Left hindlimb (tissue), 1 donor: ENCODE measurements around the gene EMP2.

Experiments used
- DNase-seq: peaks from one replicate; pipeline ENCODE4 v3.0.0-alpha.2; 2018

The EMP2 gene

GRCh38 chr16:10609402-10609774 lies 29.0 kb upstream of the EMP2 start:
- no peak for DNase-seq

GRCh38 chr16:10608687-10609401 lies 28.4 kb upstream of the EMP2 start:
- peak; percentile 85 for DNase-seq

DNA sequence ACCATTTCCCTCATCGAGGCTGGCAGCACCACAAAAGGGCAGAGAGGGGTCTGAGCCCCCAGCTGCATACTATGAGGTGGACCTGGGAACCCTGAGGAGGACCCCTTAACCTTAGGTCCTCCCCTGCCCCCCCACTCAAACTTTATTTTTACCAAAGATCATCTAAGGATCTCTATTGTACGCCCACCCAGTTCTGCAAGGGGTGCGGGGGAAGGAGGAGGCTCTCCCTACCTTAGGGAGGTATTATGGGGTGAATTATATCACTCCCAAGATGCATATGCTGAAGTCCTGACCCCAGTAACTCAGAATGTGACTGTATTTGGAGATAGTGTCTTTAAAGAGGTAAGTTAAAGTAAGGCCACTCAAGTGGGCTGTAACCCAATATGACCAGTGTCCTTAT lies 26.8 kb upstream of the EMP2 start:
- DNase-seq, result no peak

DNA sequence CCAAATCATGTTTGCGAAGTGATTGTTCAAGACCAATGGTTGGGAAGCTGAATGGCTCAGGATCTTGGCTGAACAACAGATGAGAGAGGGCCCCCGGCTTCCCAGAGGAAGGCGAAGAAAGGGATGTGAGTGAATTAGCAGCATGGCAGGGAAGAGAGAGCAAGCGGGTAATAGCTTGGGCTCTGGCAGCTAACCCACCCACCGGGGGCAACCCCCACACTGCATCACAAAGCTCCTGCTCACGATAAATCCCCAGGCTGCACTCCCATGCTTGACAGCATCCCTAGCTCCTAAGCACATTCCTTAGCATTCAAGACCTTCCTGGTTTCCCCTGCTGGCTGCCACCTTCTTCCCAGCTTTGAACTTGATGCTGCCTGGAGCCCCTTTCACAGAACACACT lies 26.2 kb upstream of the EMP2 start:
- no peak for DNase-seq

DNA sequence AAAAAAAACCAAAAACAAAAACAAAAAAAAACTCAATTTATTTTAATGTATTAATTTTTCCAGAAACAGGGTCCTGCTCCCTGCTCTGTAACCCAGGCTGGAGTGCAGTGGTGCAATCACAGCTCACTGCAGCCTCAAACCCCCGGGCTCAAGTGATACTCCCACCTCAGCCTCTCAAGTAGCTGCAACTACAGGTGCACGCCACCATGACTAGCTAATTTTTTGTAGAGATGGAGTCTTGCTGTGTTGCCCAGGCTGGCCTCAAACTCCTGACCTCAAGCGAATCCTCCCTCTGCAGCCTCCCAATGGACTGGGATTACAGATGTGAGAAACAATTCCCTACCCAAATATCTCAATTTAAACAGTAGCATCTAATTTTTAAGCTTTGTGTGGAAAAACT lies 25.2 kb upstream of the EMP2 start:
- no peak for DNase-seq

DNA sequence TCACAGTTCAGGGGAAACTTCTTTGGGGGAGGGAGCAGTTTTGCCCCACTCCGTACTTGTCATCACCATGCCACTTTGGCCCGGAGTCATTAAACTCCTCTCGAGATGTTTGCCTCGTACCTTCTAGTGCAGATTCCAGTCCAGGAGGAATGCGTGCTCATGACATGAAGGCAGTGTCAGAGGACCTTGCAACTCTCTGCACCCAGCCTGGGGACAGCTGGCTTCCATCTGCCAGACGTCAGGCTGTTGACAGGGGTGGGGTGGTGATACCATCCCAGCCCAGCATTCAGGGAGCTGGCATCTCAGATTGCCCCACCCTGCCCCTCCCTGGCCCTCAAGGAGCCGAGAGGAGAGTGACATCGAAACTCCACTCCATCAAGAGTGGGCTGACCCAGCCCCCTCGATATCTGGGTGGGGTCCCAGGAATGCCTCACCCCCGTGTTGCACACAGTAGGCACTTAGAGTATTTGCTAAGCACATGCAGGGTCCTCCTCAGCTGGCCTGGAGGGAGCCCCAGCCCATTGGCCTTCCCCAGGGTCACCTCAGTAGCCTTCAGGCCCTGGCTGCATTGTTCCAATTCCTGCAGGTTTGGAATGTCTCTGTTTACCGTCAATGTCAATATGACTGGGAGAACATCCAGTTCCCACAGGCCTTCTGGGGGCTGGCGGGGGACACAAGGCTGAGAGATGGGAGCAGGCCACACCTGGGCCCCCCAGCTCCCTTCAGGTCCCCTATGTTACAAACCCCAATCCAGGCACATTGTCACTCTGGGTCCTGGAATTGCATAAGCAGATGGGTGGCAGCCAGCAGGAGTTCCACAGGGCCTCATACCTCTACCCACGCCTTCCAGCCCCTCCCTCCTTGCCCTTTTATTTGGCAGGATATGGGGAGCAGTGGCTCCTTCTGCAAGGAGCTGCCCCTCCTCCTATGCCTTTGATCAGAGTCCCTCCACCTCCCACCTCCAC lies 21.3 kb upstream of the EMP2 start:
- DNase-seq, result no peak

DNA sequence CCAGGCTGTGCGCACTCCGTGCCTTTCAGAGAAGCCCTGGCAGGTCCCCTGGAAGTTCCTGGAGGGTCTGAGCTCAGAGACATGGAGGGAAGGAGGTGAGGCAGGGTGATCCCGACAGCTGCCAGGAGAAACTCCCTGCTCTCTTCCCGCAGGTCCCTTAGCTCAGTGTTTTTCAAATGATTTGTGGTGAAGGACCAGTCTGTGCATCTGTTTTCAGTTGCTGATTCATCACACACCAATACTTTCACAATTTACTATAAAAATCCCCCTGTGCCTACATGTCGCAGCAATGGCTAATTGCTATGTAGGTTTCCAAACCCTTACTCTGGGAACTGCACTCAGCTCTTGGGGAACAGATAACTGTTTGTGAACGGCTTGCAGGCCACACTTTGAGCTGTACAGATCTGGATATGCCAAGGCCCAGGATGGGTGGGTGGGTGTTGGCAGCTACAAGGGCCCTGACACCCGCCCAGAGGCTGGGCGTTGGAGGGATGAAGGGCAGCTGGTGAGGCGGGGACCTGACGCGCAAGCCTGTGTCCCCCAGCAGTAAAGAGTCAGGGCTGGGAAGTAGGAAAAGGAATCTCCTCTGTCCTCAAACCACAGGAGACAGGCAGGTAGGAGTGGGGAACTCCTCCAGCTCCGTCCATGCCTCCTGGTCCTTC lies 20.5 kb upstream of the EMP2 start:
- no peak for DNase-seq

DNA sequence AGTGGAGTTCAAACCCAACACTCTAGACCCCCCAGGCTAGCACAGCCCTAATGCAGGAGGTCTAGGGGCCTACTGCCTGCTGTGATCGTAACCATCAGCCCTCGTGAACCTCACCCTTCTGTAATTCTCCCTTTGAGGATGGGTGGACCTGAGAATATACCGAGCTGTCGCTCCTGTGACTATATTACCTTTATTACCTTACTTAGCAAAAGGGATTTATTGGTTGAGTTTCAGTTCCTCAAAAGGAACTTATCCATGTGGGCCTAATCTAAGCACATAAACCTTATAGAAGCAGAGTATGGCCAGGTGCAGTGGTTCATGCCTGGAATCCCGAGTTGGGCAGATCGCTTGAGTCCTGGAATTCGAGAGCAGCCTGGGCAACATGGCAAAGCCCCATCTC lies 19.2 kb upstream of the EMP2 start:
- no peak for DNase-seq

DNA sequence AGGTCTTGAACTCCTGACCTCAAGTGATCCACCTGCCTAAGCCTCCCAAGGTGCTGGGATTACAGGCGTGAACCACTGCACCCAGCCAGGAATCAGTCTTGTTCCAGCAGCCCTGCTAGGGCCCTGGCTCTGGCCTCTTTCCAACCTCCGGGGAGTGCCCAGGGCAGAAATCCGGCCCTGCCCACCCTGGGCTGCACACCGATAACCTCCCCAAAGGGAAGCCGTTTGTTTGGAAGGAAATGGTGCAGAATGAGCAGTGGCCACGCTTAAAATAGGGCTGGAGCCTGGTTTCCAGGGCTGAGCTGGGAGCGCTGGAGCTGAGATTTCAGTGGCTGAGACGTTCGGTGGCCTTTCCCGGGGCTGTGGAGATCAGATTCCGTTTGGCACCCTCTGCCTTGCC lies 17.8 kb upstream of the EMP2 start:
- DNase-seq, result no peak

GRCh38 chr16:10597187-10597601 lies 16.8 kb upstream of the EMP2 start:
- no peak for DNase-seq

GRCh38 chr16:10594312-10594950 lies 14.0 kb upstream of the EMP2 start:
- no peak for DNase-seq

DNA sequence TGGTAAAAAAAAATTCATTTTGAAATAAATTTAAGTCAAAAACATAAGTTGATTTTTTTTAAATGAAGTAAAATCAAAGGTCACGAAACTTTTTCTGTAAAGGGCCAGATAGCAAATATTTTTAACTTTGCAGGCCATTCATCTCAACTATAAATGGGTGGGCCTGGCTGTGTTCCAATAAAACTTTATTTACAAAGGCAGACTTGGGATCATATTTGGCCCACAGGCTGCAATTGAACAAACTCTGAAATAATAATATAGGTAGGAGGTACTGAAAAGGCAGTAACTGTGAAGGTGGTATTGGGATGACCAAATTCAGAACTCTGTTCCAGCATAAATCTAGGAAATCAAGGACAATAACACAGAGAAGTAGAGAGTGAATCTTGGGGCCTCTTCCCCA lies 12.2 kb upstream of the EMP2 start:
- no peak for DNase-seq

- DNase-seq, result no peak
These were observed 9.9 kb upstream of the EMP2 start for GRCh38 chr16:10590342-10590741.

GRCh38 chr16:10589109-10589508 lies 8.7 kb upstream of the EMP2 start:
- DNase-seq, result no peak

DNA sequence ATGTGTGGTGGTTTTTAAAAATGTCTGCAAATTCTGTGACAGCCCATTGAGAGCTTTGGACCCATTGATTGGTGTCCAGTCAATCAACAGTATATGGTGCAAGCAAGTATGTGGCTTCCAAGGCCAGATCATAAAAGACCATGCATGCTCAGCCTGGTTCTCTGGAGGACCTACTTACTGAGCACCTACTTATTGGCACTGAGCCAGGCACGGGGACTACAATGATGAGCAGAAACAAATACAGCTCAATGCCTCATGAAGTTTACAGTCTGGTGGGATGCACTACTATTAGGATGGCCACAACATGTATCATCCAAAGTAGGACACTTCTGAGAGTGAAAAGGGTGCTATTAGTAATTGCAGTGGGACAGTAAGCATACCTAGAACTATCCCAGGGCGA lies 7.2 kb upstream of the EMP2 start:
- no peak for DNase-seq

GRCh38 chr16:10584981-10585438 lies 4.6 kb upstream of the EMP2 start:
- DNase-seq, result no peak

DNA sequence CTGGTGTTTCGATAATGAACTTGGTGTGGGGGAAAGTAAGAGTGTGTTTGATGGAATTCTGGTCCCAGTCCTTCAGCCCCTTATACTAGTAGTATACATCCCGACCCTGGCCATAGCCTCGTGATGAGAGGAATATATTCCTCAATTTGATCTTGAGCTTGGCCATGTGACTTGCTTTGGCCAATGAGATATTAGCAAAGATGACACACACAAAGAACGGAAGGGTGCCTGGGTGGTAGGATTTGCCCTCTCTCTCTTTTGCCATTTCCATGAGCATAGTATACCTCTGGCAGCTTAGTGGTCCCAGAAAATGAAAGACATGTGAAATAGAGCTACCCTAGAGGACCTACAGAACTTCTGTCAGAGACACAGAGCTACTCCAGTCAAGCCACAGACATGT lies 2.9 kb upstream of the EMP2 start:
- DNase-seq, result no peak

DNA sequence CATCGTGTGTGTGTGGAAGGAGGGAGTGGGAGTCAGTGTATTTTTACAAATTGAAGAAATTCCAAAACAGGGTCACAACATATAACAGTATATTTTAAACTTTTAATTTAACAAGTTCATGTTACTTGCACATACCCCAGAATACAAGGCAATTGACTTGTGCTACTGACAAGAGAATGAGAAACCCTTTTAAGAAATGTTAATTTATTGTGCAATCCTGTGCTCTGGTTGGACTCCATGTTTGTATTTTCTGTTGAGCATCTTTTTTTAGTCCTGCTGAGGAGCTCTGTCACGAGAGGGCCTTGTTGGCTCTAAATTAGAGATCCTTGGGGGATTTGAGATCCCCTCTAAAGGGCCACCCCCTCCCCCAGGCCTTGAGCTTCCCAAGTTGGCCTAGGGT lies 1.1 kb upstream of the EMP2 start:
- DNase-seq, result no peak

DNA sequence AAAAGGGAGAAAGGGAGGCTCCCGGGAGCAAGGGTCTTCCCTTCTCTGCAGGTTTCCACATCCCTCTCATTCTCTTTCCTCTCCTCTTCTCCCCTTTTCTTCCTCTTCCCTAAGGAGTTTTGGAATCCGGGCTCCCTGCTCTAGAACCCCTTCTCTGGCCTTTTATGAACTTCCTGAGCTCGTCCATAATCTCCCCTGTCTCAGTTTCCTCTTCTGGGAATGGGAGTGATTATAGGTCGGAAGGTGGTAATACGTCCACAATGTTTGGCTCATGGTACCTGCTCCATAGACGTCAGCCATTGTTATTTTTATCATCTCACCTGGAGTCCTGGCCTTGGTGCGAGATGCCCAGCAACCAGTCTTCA lies 467 bp upstream of the EMP2 start:
- no peak for DNase-seq

DNA sequence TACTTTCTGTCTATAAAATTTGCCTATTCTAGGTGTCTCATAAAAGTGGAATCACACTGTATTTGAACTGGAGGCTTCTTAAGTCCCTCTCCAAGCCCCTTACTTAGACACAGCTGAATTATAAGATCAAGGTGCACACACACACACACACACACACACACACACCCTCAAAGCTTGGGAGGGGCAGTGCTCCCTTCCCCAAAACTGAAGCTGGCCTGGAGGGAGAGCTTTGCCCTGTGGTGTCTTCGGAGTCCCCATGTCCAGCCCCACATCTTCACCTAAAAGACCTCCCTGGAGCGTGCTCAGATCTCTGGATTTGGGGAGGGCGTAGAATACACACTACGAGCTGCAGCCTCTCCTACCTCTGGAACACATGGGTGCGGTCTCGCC lies 828 bp downstream of the EMP2 start:
- DNase-seq, result no peak

DNA sequence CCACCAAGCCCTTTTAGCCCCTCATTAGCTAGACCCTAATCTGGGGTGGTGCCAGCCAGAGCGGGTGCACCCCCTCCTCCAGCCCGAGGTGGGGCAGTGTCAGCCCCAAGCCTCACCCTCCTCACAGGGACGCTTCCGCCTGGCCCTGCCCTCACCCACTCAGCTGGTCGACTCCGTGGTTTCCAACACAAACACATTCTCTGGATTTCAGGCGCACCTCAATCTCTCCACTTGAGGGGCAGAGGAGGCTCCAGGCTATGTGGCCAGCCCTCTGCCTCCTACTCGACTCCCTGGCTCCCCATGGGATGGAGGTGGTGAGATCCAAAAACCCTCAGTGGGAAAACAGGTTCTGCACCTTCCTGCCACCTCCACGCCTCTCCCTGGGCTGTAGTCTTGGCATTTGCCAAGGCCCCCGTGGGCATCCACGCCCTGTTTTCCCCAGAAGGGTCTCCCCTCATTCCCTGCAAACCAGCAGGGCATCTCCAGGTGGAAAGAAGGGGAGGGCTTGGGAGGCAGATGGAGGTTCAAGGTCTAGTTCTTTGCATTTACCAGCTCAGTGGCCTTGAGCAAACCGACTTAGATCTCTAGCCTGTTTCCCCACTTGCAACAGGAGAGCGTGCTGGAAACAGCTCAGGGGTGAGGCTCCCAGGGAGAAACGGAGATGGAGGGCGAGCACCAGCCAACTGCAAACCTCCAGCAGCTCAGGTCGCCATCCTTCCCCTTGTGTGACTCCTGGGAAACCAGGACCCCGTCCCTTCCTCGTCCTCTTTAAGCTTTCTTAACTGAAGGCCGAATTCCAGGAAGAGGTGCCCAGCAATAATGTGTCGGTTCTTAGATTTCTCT lies 1.7 kb downstream of the EMP2 start:
- peak; percentile 53 for DNase-seq
